ENCODE results near the gene SUFU. TPM values are rescaled to one million over a fixed set of nuclear protein-coding genes. Genes with fewer than 3 reads are reported as not detected.

The SUFU gene
- total RNA-seq, 1 experiment from 2014 or later, result 6.3 TPM

DNA sequence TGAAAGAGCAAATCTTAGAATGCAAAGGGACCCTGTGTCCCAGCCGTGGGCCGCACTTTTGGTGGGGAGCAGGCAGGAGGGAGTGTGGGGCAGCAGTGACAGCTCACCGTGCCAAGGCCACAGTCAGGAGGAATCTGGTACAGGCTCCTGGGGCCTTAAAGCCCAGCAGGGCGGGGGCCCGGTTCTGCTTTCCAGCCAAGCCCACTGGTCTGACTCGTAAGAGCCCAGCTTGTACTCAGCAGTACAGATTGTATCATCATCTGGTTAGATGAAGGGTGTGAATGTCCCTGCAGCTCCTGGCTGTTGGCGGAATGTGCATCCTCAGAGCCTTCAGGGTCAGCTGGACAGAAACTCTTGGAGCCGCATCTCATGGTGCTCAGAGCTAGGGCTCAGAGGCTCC, 110.0 kb downstream of the SUFU start:
- H3K9me3 Mint-ChIP-seq (ENCODE audit: unreplicated experiment), result no peaks in the 10 kb centered on the region
- peaks cover 20% of the 10 kb centered on the region for H3K36me3 Mint-ChIP-seq (ENCODE audit: insufficient read depth, unreplicated experiment)
- H3K27ac Mint-ChIP-seq (ENCODE audit: low read depth, unreplicated experiment), result no peak overlapping the region
- ChIA-PET POLR2A (no interaction called here), CTCF (interaction anchor here (0.5 kb wide), 1 partner anchor 258 kb away, joined by 3 read pairs; no protein-coding TSS in a partner anchor)
- no TSS peak for BruUV-seq (replicated peaks)
- H3K4me3 Mint-ChIP-seq (ENCODE audit: unreplicated experiment), result no peak overlapping the region
- H3K27me3 Mint-ChIP-seq (ENCODE audit: insufficient read depth, unreplicated experiment), result no peaks in the 10 kb centered on the region
- no peak for DNase-seq (ENCODE audit: unreplicated experiment)
- peaks cover 3% of the 10 kb centered on the region for H3K4me1 Mint-ChIP-seq (ENCODE audit: insufficient read depth, unreplicated experiment)
- no peak for TF ChIP-seq CTCF (IDR thresholded peaks at IDR 0.05; ENCODE audit: unreplicated experiment)
- intact Hi-C loops (cut with micrococcal nuclease), result no loop called here

GRCh38 chr10:102614888-102615287, 111.1 kb downstream of the SUFU start:
- no peak for DNase-seq (ENCODE audit: unreplicated experiment)
- intact Hi-C loops (cut with micrococcal nuclease), result no loop called here
- H3K27me3 Mint-ChIP-seq (ENCODE audit: insufficient read depth, unreplicated experiment), result no peaks in the 10 kb centered on the region
- H3K4me3 Mint-ChIP-seq (ENCODE audit: unreplicated experiment), result no peak overlapping the region
- POLR2A ChIA-PET, result no interaction called here
- H3K36me3 Mint-ChIP-seq (ENCODE audit: insufficient read depth, unreplicated experiment), result peaks cover 20% of the 10 kb centered on the region
- no peak overlapping the region for H3K27ac Mint-ChIP-seq (ENCODE audit: low read depth, unreplicated experiment)
- no TSS peak for BruUV-seq (replicated peaks)
- CTCF ChIA-PET, result interaction anchor here (0.6 to 1.3 kb wide), 5 partner anchors 9 to 462 kb away, joined by 3 to 4 read pairs (median 4); no protein-coding TSS in a partner anchor
- no peak for TF ChIP-seq CTCF (IDR thresholded peaks at IDR 0.05; ENCODE audit: unreplicated experiment)
- H3K9me3 Mint-ChIP-seq (ENCODE audit: unreplicated experiment), result no peaks in the 10 kb centered on the region
- H3K4me1 Mint-ChIP-seq (ENCODE audit: insufficient read depth, unreplicated experiment), result peaks cover 3% of the 10 kb centered on the region

GRCh38 chr10:102615361-102615760, 111.6 kb downstream of the SUFU start:
- H3K4me1 Mint-ChIP-seq (ENCODE audit: insufficient read depth, unreplicated experiment), result peaks cover 3% of the 10 kb centered on the region
- H3K9me3 Mint-ChIP-seq (ENCODE audit: unreplicated experiment), result no peaks in the 10 kb centered on the region
- peaks cover 20% of the 10 kb centered on the region for H3K36me3 Mint-ChIP-seq (ENCODE audit: insufficient read depth, unreplicated experiment)
- peak; percentile 31 for TF ChIP-seq CTCF (IDR thresholded peaks at IDR 0.05; ENCODE audit: unreplicated experiment)
- H3K27ac Mint-ChIP-seq (ENCODE audit: low read depth, unreplicated experiment), result no peak overlapping the region
- intact Hi-C loops (cut with micrococcal nuclease), result no loop called here
- BruUV-seq (replicated peaks), result no TSS peak
- H3K4me3 Mint-ChIP-seq (ENCODE audit: unreplicated experiment), result no peak overlapping the region
- DNase-seq (ENCODE audit: unreplicated experiment), result peak; percentile 25
- no peaks in the 10 kb centered on the region for H3K27me3 Mint-ChIP-seq (ENCODE audit: insufficient read depth, unreplicated experiment)
- CTCF ChIA-PET, result interaction anchor here (0.7 to 1.3 kb wide), 4 partner anchors 9 to 461 kb away, joined by 3 to 4 read pairs (median 4); no protein-coding TSS in a partner anchor
- POLR2A ChIA-PET, result no interaction called here

GRCh38 chr10:102616066-102616770, 112.4 kb downstream of the SUFU start:
- Mint-ChIP-seq H3K27ac (ENCODE audit: low read depth, unreplicated experiment) (no peak overlapping the region), H3K4me1 (ENCODE audit: insufficient read depth, unreplicated experiment) (no peaks in the 10 kb centered on the region), H3K9me3 (ENCODE audit: unreplicated experiment) (no peaks in the 10 kb centered on the region), H3K27me3 (ENCODE audit: insufficient read depth, unreplicated experiment) (no peaks in the 10 kb centered on the region), H3K4me3 (ENCODE audit: unreplicated experiment) (no peak overlapping the region), H3K36me3 (ENCODE audit: insufficient read depth, unreplicated experiment) (peaks cover 20% of the 10 kb centered on the region)
- DNase-seq (ENCODE audit: unreplicated experiment), result no peak
- POLR2A ChIA-PET, result no interaction called here
- intact Hi-C loops (cut with micrococcal nuclease), result no loop called here
- CTCF ChIA-PET, result interaction anchor here (1.2 kb wide), 1 partner anchor 16 kb away, joined by 3 read pairs; no protein-coding TSS in a partner anchor
- BruUV-seq (replicated peaks), result no TSS peak
- TF ChIP-seq CTCF (IDR thresholded peaks at IDR 0.05; ENCODE audit: unreplicated experiment), result no peak
